ENCODE data around the gene ARF1. TPM values are rescaled to one million over a fixed set of nuclear protein-coding genes. Genes with fewer than 3 reads are reported as not detected.

Gene ARF1
- total and polyA plus RNA-seq, 10 of the 15 experiments (the other 5 are each of a cell fraction or from before 2014, with no cell fraction given) = 48.4 to 508 (median 283) TPM

GRCh38 chr1:228082918-228083870, 686 bp downstream of the ARF1 start:
- H3K4me3 ChIP-seq = peak overlapping the region; percentile 94
- FAIRE-seq (no peak), ATAC-seq (peak; percentile 13), DNase-seq (ENCODE audit: low read depth, low spot score) (no peak)
- ChIA-PET RAD21 (ENCODE audit: unreplicated experiment) (interaction anchor here (1.1 to 1.4 kb wide), 2 partner anchors 17 to 47 kb away, joined by 3 to 4 read pairs; no protein-coding TSS in a partner anchor), POLR2A (interaction anchor here (1.0 to 2.0 kb wide), 6 partner anchors 23 to 84 kb away, joined by 3 to 7 read pairs (median 4); no protein-coding TSS in a partner anchor), CTCF (interaction anchor here (1.4 to 2.7 kb wide), 5 partner anchors 41 to 84 kb away, joined by 3 to 14 read pairs (median 4); partner anchors contain the start of gene IBA57), SMC1A (ENCODE audit: uncharacterized antibody, unreplicated experiment) (interaction anchor here (1.2 to 1.7 kb wide), 2 partner anchors 84 kb away, joined by 3 to 5 read pairs; no protein-coding TSS in a partner anchor)
- H3K4me2 ChIP-seq (ENCODE audit: control insufficient read depth, insufficient read depth) = peak overlapping the region; percentile 94
- peaks cover 0 to under 1% of the 10 kb centered on the region in 2 experiments; a peak in 1 of 4 replicates for H3K36me3 ChIP-seq (ENCODE audit: control insufficient read depth in 2 of 2, insufficient read depth in 2 of 2, low read length in 1 of 2)
- intact Hi-C loops (cut with micrococcal nuclease; ENCODE audit: unreplicated experiment) = loop anchor here (2.0 kb wide), 2 partner anchors 58 to 82 kb away; partner anchors contain the start of genes GUK1 and IBA57
- peaks cover 39% of the 10 kb centered on the region for H4K20me1 ChIP-seq (ENCODE audit: control insufficient read depth, insufficient read depth)
- TSS peak; percentile 43 for BruUV-seq (replicated peaks)
- no peaks in the 10 kb centered on the region for H3K9me3 ChIP-seq (replicated peaks; ENCODE audit: control insufficient read depth, insufficient read depth, low read length)
- in situ Hi-C loops (cut with MboI) = no loop called here
- H2AFZ ChIP-seq (ENCODE audit: control insufficient read depth, low read depth, low read length) = 0 out of 2 replicates have a peak overlapping the region, but pooled peaks have one; percentile 23
- TF ChIP-seq DPF2 (IDR thresholded peaks at IDR 0.05) (0 out of 2 replicates have a peak, but pooled peaks have one; percentile 7), GATAD2B (conservative IDR thresholded peaks at IDR 0.05; ENCODE audit: low read depth) (peak; percentile 31; the same call in 1 of the 2 replicates), ATF2 (IDR thresholded peaks at IDR 0.05; ENCODE audit: low read length) (no peak), SMARCA5 (IDR thresholded peaks at IDR 0.05) (peak; percentile 4; the same call in 1 of the 2 replicates), MLLT1 (IDR thresholded peaks at IDR 0.05) (0 out of 2 replicates have a peak, but pooled peaks have one; percentile 35), KDM1A (IDR thresholded peaks at IDR 0.05; ENCODE audit: borderline replicate concordance) (no peak), IKZF1 (conservative IDR thresholded peaks at IDR 0.05) (peak; percentile 15; the same call in 1 of the 2 replicates), HDGF (IDR thresholded peaks at IDR 0.05) (0 out of 2 replicates have a peak, but pooled peaks have one; percentile 26), POLR2A (IDR thresholded peaks at IDR 0.05; ENCODE audit: low read depth, low read length) (peak; percentile 47; the same call in 1 of the 2 replicates), SIN3A (IDR thresholded peaks at IDR 0.05; ENCODE audit: low read depth, low read length) (peak; percentile 45; the same call in 1 of the 2 replicates), CREB1 (IDR thresholded peaks at IDR 0.05; ENCODE audit: low read depth) (no peak), EED (IDR thresholded peaks at IDR 0.05; ENCODE audit: low read depth) (0 out of 2 replicates have a peak, but pooled peaks have one; percentile 32), SMAD5 (IDR thresholded peaks at IDR 0.05; ENCODE audit: low read depth) (0 out of 2 replicates have a peak, but pooled peaks have one; percentile 2)
- H3K27me3 ChIP-seq (replicated peaks in 1 of 2; ENCODE audit: control insufficient read depth in 2 of 2, insufficient read depth in 2 of 2, low read length in 1 of 2) = no peaks in the 10 kb centered on the region
- peak overlapping the region; percentile 96 for H3K27ac ChIP-seq (ENCODE audit: control insufficient read depth, insufficient read depth)
- peak overlapping the region; percentile 99 for H3K9ac ChIP-seq (ENCODE audit: control insufficient read depth, insufficient read depth, low read length)
- WGBS (ENCODE audit: insufficient coverage, insufficient replicate concordance, low lambda C conversion rate, missing lambda C conversion rate) = 1% methylated on average over 71 of the region's 79 CpGs
- peaks cover 87% of the 10 kb centered on the region for H3K79me2 ChIP-seq (ENCODE audit: control insufficient read depth, insufficient read depth, low read length)
- peaks cover 40% of the 10 kb centered on the region for H3K4me1 ChIP-seq (ENCODE audit: control insufficient read depth, insufficient read depth, low read length)

Measured in GM12878 (cell line).